Measurements from ENCODE around the gene SAP30BP.

DNA sequence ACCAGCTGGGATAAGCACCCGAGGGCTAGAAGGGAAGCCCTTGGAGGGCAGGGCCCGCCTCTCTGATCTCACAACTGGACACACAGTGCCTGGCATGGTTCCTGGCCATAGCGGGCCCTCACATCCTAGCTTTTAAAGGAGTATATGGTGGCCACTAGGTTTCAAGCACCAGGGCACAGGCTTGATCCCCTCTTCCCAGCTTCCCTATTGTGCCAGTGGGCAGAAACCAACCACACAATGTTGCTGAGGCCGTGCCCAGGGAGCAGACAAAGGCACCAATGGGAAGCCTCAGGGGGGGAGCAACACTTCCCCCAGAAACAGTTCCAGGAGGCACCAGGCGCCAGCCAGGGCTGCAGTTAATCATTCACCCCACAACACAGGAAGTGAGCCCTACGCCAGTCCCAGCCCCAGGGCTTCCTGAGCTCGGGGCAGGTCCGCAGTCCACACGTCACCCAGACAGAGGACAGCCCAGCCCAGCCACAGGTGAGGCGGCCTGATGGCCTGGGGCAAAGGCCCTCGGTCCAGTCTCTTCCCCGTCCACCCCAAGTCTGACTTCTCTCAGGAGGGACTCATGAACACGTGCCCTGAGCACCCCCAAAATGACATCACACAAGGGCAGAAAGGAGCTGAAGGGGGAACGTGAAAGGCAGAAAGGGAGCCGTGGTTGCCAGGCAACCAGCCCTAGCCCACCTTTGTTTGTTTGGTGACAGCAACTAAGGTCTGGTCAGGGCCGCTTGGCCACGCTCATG, 21.1 kb upstream of the SAP30BP start:
- TF ChIP-seq EP300 (IDR thresholded peaks at IDR 0.05; ENCODE audit: borderline replicate concordance) (no peak), CEBPB (IDR thresholded peaks at IDR 0.05) (no peak), CREB1 (IDR thresholded peaks at IDR 0.05; ENCODE audit: low read depth) (no peak), EGR1 (IDR thresholded peaks at IDR 0.05) (no peak), TCF12 (IDR thresholded peaks at IDR 0.05; ENCODE audit: low read depth) (no peak), YY1 (IDR thresholded peaks at IDR 0.05; ENCODE audit: low read depth) (no peak)
